ENCODE data around the gene ASIC3.
"Not testable (repeated sequence)": the region's sequence is repeated elsewhere in the genome, so short reads cannot be mapped to it uniquely, and the experiment has no call there.

ASIC3 gene

DNA sequence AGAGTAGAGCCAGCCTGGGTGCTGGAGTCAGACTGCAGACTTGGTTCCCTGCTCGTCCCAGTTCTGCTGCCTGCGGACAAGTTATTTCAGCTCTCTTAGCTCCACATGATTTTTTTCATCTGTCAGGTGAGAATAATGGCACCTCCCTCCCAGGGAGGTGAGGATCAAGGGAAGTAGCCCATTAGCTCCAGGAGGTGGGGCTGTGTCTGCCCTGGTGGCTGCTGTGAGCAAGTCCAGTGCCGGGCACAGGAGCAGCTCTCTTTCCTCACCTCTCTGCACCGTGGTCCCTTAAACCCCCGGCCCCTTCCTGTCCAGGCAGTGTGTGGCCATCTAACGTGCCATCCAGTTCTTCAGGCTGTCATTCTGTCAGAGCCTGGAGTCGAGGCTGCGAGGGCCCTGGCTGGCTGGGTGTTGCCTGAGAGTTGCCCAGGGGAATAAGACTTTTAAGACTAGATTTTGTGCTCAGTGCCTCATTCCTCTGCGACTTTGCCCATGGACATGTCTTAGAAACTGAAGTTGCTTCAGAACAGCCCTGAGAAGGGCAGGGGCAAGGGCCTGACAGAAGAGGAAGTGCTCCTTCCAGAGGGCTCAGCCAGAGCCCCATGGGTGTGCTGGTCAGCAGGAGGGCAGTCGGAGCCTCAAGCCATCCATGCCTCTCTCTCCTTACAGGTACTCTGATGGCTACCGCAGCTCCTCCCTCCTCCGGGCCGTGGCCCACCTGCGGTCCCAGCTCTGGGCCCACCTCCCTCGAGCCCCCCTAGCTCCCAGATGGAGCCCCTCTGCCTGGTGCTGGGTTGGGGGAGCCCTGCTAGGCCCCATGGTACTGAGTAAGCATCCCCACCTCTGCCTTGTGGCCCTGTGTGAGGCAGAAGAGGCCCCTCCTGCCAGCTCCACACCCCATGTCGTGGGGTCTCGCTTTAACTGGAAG, 15.1 kb upstream of the ASIC3 start:
- no peak for DNase-seq (ENCODE audit: low spot score)

DNA sequence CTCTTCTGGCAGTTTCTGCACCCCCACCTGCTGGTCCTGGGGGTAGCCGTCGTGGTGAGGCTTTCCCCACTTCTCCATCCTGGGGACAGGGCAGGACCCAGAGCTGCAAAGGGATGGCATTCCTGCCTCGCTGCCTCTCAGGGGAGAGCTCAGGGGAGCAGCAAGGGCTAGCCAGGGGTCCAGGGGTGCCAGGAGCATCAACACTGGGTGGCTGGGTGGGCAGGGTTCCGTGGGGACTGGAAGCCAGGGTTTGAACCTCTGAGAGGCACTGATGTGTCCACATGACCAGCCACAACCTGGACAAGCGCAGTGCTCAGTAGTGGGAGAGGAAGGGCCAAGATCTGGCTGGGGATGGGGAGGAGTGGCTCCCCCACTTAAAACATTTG, 14.5 kb upstream of the ASIC3 start:
- no peak for DNase-seq (ENCODE audit: low spot score)

DNA sequence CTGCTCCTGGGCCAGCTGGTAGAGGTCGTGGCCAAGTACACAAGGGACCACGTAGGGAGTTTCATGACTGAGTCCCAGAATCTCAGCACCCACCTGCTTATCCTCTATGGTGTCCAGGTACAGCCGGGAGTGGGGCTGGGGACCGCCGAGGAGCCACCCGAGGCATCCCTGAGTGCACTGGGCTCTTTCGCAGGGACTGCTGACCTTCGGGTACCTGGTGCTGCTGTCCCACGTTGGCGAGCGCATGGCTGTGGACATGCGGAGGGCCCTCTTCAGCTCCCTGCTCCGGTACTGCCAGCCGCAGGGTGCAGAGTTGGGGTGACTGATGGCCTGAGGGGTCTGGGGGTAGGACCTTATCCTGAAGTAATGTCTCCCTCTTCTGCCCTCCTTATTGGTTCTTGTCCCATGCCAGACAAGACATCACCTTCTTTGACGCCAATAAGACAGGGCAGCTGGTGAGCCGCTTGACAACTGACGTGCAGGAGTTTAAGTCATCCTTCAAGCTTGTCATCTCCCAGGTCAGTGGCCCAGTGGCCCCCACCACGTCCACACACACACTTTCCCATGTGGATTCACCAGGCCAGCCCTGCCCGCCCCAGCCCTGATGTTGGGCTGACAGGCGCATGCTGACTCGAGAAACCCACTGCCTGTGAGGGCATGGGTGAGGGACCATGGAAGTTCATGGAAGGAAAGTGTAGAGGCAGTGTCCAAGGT, 13.9 kb upstream of the ASIC3 start:
- no peak for DNase-seq (ENCODE audit: low spot score)

DNA sequence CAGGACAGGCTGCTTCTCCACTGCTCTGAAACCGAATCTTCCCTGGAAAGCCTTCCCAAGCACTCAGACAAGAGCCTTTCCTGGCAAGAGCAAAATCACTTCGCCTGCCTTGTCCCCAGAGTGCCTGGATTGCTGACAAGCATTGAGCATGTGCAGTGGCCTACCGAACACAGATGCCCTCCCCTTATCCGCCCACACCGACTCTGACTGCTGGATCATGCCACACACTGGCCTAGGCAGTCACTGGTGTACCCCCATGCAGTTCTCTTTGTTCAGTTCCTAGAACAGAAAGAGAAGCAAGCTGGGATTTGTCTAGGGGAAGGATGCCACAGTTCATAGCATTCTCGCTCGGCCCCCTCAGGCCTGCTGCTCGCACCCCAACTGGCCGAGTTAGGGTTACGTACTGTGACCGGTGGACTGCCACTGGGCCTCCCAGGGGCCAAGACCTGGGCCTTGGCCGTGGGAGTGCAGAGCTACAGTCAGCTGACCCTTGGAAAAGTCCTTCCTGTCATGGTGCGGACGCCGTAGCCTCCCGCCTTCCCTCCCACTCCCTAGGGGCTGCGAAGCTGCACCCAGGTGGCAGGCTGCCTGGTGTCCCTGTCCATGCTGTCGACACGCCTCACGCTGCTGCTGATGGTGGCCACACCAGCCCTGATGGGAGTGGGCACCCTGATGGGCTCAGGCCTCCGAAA, 13.2 kb upstream of the ASIC3 start:
- DNase-seq (ENCODE audit: low spot score): no peak

DNA sequence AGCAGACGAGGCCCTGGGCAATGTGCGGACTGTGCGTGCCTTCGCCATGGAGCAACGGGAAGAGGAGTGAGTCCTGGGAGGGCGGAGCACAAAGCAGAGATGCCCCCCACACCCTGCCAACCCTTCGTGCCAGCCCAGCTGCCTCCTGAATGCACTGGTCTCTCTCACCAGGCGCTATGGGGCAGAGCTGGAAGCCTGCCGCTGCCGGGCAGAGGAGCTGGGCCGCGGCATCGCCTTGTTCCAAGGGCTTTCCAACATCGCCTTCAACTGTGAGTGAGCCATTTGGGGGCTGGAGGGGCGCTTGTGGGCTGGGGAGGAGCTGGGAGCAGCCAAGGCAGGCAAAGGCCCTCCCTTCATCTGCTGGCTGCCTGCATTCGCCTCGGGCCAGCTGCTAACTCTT, 12.4 kb upstream of the ASIC3 start:
- DNase-seq (ENCODE audit: low spot score): no peak

DNA sequence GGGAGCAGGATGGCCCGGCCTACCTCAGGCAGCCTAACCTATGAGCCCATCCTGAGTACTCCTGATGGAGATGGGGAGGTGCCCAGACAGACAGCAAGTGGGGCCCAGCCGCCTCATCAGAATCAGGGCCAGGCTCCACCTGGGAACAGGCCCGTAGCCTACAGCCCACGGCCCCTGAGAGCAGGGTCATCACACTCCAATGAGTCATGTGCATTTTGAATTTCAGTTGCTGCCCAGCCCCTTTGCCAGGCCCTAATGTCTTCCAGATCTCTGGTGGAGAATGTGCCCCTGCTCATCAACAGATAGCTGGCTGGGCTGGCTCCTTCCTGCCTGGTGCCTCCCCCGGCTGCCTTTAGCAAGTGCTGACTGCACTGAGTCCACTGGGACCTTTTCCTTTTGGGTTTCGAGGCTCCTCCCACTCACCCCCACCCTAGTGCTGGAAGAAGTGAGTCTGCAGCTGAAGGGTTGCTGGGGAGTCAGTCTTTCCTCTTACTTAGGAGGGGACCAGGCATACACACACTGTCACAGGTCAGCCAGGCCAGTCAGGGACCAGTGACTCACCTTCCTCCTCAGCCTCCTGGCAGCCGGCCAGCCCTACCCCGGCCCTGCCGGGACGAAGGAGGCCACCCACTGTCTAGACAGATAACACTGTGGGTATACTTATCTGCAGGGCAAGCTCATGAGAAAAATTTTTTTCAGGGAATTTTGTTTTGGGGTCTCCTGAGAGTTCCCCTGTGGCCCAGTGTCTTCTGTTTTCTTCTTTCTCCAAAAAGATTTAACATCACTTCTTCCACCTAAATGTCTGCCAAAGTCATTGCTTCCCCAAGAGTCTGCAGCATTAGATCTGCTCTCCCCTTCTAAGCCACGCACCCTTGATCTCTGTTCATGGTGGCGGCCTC, 9.1 kb upstream of the ASIC3 start:
- DNase-seq (ENCODE audit: low spot score): peak; percentile 85

DNA sequence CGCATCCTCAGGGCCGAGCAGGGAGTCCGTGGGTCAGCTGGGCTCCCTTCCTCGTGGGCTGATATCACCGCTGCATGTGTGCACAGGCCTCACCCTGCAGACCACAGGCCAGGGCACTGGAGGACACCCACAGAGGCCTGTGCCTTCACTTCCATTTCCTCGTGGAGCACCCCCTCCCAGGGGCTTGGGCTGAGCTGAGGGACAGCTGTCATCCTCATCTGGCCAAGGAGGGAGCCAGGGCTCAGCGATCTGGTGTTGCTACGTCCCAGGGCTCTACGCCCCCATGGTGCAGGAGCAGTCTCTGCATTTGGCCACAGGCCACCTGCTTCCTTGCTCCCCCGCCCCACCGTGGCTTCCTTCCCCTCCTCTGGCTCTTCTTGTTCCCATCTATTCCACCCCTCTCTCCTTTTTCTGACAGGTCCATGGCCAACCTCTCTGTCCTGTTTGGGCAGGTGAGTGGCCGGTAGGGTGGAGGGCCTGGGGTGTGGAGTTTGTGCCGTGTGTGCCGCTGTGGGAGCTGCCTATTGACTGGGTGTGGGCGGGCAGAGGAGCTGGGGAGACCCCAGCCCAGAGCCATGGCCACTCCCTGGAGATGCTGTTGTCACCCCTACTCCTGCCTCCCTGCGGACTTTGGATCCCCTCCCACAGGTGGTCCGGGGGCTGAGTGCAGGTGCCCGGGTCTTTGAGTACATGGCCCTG, 8.3 kb upstream of the ASIC3 start:
- DNase-seq (ENCODE audit: low spot score): no peak

DNA sequence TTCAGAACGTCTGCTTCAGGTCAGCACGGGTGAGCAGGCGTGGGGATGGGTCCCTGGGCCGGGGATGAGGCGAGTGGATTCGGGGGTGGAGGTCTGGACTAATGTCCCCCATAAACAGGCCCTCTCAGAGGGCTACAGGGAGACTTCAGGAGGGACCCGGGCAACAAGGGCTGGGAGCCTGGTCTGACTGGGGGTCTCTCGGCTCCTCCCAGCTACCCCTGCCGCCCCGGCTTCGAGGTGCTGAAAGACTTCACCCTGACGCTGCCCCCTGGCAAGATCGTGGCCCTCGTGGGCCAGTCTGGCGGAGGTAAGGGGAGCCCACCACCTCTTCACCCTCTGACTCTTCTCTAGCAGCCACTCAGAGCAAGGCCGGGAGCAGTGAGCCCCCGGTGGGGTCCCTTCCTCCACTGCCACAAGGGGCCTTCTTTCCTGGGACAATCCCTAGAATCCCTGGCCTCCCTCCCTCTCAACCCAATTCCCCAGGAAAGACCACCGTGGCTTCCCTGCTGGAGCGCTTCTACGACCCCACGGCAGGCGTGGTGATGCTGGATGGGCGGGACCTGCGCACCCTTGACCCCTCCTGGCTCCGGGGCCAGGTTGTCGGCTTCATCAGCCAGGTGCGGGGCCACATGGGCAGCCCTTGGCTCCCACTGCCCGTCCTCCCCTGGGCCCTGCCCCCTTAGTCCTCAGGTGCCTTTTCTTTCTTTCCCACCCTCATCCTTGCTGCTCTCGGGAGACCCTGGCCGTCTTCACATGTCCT, 7.5 kb upstream of the ASIC3 start:
- no peak for DNase-seq (ENCODE audit: low spot score)

DNA sequence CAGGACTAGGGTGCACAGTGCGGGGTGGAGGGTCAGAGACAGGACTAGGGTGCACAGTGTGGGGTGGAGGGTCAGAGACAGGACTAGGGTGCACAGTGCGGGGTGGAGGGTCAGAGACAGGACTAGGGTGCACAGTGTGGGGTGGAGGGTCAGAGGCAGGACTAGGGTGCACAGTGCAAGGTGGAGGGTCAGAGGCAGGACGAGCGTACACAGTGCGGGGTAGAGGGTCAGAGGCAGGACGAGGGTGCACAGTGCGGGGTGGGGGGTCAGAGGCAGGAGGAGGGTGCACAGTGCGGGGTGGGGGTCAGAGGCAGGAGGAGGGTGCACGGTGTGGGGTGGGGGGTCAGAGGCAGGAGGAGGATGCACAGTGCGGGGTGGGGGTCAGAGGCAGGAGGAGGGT, 4.9 kb upstream of the ASIC3 start:
- not testable (repeated sequence) for DNase-seq (ENCODE audit: low spot score)

DNA sequence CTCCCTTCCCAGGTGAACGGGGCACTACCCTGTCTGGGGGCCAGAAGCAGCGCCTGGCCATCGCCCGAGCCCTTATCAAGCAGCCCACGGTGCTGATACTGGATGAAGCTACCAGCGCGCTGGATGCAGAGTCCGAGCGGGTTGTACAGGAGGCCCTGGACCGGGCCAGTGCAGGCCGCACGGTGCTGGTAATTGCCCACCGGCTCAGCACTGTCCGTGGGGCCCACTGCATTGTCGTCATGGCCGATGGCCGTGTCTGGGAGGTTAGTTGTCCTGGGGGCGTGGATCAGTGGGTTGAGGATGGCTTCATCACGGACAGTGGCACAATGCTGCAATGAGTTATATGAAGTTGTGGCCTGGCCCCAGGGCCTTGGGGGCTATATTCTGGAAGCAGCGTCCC, 4.4 kb upstream of the ASIC3 start:
- DNase-seq (ENCODE audit: low spot score): no peak

DNA sequence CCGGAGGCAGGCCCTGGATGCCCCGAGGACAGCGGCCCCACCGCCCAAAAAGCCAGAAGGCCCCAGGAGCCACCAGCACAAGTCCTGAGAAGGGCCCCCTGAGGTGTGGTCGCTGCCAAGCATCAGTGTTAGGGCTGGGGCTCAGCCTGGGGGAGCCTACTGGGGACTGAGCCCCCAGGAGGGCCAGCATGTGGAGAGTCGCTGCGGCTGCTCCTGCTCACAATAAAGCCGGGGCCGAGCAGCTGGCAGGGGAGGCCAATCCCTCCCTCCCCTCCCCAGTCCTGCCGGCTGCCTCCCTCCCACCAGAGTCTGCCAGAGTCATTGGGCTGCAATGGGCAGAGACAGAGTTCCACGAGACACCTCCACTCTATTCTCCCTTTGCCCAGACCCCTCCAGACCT, 3.1 kb upstream of the ASIC3 start:
- no peak for DNase-seq (ENCODE audit: low spot score)

DNA sequence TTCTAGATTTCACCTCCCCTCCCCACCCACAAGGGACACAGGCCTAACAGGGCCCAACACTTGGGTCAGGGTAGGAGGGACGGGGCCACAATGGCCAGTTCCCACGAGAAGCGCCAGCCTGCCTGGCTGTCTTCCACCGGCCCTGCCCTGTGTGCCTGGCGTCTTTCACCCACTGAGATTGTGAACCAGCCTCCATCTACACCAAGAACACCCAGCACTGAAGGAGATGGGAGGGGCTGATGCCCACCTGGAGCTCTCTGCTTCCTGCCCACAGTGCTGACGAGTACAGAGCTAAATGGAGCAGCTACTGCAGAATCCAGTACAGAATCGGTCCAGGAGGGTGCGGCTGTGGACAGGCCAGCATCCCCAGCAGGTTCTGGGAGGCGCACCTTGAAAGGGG, 2.4 kb upstream of the ASIC3 start:
- DNase-seq (ENCODE audit: low spot score): no peak

DNA sequence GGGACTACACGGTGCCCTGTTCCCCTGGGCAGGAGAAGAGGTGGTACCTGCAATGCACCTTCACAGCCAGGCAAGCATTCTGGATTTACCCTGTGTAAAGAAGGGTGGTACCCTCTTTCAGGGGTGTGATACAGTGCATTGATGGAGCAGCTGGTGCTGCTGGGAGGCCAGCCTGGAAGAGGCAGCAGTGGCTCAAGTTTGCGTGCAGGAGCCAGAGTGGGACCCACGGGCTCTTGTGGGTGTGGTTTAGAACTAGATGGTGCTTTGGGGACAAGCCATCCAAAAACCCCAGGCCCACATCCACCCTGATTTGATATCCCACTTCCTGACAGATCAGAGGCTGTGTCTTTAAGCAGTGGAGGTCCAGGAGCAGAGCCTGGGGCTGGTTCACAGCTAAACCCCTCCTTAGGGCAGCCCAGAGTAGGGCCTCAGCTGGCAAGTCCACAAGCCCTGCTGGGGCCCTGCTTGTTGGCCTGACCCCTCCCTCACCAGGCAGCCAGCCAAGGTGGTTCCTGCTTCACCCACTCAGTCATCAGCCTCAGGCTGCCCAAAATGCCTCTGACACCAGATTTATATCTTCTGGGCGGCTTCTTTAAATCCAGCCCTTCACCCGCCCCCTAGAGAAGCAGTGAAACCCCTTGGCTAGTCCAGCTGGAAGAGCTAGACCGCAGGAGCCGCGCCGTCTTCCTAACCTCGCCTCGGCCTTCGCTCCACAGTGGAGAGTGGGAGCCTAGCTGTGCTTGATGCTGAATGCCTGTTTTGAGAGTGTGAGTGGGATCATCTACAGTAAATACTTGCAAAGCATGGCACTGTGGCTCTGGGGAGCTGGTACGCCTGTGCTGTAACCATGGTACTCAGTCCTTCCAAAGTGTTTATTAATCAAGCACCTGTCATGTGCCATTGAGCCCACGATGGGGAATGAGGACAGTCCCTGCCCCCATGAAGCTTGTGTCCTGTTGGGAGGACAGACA, 1.4 kb upstream of the ASIC3 start:
- DNase-seq (ENCODE audit: low spot score): peak; percentile 58

DNA sequence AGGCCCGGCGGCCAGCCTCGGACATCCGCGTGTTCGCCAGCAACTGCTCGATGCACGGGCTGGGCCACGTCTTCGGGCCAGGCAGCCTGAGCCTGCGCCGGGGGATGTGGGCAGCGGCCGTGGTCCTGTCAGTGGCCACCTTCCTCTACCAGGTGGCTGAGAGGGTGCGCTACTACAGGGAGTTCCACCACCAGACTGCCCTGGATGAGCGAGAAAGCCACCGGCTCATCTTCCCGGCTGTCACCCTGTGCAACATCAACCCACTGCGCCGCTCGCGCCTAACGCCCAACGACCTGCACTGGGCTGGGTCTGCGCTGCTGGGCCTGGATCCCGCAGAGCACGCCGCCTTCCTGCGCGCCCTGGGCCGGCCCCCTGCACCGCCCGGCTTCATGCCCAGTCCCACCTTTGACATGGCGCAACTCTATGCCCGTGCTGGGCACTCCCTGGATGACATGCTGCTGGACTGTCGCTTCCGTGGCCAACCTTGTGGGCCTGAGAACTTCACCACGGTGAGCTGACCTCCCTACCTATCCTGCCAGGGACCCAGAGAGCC, 656 bp downstream of the ASIC3 start:
- no peak for DNase-seq (ENCODE audit: low spot score)

DNA sequence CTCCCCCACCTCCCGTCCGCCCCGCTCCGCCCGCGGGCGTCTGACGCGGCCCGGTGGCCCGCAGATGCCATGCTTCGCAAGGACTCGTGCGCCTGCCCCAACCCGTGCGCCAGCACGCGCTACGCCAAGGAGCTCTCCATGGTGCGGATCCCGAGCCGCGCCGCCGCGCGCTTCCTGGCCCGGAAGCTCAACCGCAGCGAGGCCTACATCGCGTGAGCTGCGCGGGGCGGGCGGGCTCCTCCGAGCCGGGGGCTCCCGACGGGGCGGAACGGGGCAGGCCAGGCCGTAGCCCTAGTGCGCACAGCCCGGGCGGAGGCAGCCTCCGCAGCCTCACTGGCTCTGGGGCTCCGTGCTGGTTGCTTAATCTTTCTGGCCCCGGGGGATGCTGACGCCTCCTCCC, 2.8 kb downstream of the ASIC3 start:
- peak; percentile 86 for DNase-seq (ENCODE audit: low spot score)

DNA sequence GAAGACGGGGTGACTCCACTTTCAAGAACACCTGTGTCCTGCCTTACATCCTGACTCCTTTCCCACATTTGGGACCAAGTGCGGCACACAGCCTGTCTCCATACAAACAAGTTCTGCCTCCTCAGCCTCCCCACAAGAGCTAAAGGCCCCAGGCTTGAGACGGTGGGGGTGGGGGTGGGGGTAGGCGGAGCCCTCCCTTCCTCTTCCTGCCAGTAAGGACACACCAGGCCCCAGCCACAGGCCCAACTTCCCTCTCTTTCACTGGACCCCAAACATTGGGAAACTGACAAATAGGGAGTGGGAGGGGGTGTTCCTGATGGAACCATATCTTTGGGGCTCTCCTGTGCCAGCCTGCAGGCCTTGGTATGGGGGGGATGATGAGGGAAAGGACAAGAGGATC, 4.8 kb downstream of the ASIC3 start:
- no peak for DNase-seq (ENCODE audit: low spot score)

DNA sequence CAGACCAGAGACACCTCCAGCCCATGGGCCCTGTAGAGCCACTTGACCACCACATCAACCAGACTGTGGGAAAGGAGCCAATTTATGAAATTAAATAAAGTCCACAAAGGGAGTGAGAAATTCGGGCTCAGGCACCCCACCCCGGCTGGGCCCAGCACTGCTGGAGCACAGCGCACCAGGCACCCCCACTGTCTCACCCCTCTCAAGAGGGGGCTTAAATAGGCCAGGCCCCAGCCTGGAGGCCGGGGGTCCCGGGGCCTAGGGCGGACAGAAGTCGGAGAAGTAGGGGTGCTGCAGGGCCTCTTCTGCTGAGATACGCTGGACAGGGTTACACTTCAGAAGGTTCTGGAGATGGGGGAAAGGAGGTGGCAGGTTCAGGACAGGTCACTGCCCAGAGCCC, 5.4 kb downstream of the ASIC3 start:
- no peak for DNase-seq (ENCODE audit: low spot score)

DNA sequence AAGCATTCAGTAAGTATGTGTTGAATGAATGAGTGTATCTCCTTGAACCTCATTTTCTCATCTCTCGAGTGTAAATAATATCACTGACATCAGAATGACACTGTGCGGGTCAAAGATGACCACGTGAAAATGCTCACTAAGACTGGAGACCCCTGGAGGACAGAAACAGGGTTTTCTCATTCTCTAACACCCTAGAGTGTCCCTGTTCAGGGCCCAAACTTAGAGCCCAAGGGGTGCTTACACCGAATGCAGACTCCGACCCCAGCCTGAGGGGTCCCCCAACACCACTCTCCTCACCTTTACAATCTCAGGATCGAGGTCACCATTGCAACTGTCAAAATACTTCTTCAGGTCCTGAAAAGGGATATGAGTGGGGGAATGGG, 7.9 kb downstream of the ASIC3 start:
- no peak for DNase-seq (ENCODE audit: low spot score)
